Epithelial cell of umbilical artery (primary cell): ENCODE measurements around the gene IRAK1. TPM values are rescaled to one million over a fixed set of nuclear protein-coding genes. Genes with fewer than 3 reads are reported as not detected.

Experiments
- total RNA-seq: library from RNA; depleted of rRNA; stranded (reverse); fragments of >200 nt; gene quantifications from 2 replicates; pipeline ENCODE4 v1.2.3, GENCODE V29; 2014

Gene IRAK1
- 43.9 and 61.7 TPM in 2 replicates for total RNA-seq

DNA sequence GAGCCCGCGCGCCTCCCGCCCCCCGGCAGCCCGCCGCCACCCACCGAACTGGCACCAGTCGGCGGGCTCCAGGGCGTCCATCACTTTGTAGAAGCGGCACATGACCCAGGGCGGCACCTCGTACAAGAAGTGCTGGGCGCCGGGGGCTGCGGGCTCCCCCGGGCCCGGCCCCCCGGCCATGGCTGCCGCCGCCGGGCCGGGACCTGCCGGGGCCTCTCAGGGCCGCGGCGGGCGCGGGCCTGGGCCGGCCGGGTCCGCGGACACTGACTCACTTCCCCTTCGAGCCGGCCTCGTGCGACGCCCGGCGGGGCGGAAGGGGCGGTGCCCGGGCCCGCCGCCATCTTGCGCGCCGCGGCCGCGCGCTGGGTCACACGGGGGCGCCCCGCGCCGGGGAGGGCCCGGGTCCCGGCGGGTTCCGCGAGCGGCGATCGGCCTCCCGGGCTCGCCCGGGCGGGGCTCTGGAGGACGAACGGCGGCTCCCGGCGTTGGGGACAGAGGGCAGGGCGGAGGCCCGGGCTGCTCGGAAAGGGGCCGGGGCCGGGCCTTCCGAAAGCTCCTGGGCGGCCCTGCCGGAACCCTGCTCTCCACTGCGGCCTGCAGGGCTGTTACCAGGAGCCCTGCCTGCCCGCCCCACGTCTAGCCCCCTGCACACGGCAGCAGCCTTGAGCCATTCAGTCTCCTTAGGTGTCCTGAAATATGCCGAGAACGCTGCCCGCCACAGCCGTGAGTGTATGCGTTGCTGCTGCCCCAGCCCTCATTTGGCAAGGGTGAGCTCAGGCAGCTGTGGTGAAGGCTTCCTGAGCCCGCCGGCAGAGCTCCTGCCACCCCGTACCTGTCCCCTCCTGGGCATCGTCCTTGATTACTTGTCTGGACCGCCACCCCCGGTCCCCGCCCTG is at the start of gene IRAK1:
IRAK1 (minus strand) TSS at position 270 of the 896 bp plus-strand sequence; CDS start at position 180, 90 bp downstream.

DNA sequence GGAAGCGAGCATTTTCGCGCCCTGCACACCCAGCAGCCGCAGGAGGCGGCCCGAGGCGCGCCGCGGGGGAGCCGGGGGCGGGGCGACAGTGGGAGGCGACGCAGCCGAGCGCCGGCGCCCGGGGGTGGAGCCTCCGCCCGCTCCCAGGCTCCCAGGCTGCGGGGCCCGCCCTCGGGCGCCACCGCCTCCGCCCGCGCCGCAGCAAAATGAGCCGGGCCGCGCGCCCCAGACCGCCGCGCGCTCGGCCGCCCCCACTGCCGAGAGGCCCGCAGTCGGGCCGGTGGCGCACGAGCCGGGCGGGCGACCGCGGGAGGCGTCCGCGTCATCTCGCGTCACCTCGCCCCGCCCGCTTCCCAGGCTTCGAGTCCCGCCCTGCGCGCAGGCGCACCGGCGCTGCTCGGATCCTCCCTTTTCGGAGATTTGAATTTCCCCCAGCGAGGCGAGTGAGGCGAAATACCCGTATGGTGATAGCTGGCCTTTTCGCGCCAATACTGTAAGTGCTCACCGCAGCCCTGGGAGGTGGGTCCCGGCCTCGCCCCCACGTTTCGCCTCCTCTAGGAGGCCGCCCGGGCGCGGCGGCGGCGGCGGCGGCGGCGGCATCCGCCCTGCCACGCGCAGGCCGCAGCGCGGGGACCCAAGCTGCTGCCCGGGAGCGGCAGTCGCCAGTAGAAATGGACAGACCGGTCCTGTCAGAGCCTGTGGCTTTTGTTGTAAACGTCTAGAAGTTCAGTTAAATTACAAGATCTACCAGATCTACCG is 47.2 kb downstream of the IRAK1 start, which contains the start of gene TMEM187:
TMEM187 (plus strand) TSS at position 387 of the 759 bp plus-strand sequence. CDS start 9,309 bp downstream, outside the sequence.

DNA sequence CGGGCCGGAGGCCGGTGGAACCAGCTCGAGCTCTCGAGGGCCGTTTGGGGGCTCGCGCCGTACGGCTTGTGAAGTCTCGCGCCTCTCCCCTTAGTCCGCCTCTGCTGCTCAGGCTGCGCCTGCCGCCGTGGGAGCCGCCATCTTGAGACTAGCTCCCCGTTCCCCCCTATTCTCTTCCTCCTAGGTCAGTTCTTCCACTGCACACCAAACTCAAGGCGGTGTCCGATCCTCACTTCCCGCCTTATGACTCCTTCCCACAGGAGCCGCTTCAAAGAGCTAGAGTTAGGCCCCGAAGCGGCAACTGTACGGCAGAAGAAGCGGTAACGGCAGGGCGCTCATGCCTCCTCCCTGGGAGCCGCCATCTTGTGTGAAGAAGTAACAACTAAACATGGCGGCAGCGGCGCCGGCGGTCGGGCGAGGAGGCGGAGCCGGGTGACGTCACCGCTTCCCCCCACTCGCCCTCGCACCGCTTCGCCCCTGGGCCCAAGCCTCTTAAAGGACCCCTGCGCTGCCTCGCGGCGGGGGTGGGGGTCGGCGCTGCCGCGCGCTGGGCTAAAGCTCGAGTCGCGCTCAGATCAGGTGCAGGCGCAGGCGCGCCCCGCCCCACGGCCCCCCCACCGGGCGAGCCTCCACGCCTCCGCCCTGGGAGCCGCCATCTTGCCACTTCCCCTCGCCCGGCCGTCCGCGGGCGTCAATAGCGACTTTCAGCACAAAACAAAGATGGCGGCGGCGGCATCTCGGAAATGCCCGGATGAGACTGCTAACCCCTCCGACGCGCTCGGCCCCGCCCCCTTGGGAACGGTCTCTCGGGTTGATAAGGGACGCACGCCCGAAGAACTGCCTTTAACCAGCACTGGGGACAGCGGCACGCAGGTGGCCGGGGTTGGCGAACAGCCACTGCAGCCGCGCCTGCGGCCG is 48.0 kb downstream of the IRAK1 start, which contains the start of gene HCFC1:
HCFC1 (minus strand) TSS at position 369 of the 918 bp plus-strand sequence. CDS start 978 bp downstream, outside the sequence.

Other genes starting within 250 kb of the IRAK1 start
- 0.32 TPM in 1 of 2 replicates, not detected in the other for gene SRPK3, start 238.9 kb downstream of the IRAK1 start, total RNA-seq
- 41.9 and 43.8 TPM in 2 replicates for gene IDH3G, start 225.5 kb downstream of the IRAK1 start, total RNA-seq
- gene SSR4, start 225.2 kb downstream of the IRAK1 start, total RNA-seq: 81.6 and 172 TPM in 2 replicates
- gene PDZD4, start 189.4 kb downstream of the IRAK1 start, total RNA-seq: 0.32 TPM in 1 of 2 replicates, not detected in the other
- gene L1CAM, start 133.7 kb downstream of the IRAK1 start, total RNA-seq: not detected in 2 replicates
- gene AVPR2, start 115.2 kb downstream of the IRAK1 start, total RNA-seq: 0.46 TPM in 1 of 2 replicates, not detected in the other
- gene ARHGAP4, start 93.6 kb downstream of the IRAK1 start, total RNA-seq: 72.1 and 92.9 TPM in 2 replicates
- gene NAA10, start 84.9 kb downstream of the IRAK1 start, total RNA-seq: 89.0 and 130 TPM in 2 replicates
- gene RENBP, start 75.3 kb downstream of the IRAK1 start, total RNA-seq: 1.9 and 7.9 TPM in 2 replicates
- 12.2 and 14.9 TPM in 2 replicates for gene HCFC1, start 48.1 kb downstream of the IRAK1 start, total RNA-seq
- 5.0 and 5.2 TPM in 2 replicates for gene TMEM187, start 47.1 kb downstream of the IRAK1 start, total RNA-seq
- 19.8 and 21.0 TPM in 2 replicates for gene MECP2, start 77.8 kb upstream of the IRAK1 start, total RNA-seq
- gene OPN1LW, start 124.3 kb upstream of the IRAK1 start, total RNA-seq: not detected in 2 replicates
- gene OPN1MW, start 162.7 kb upstream of the IRAK1 start, total RNA-seq: not detected in 2 replicates
- gene OPN1MW2, start 199.9 kb upstream of the IRAK1 start, total RNA-seq: not detected in 2 replicates
- not detected in 2 replicates for gene OPN1MW3, start 237.7 kb upstream of the IRAK1 start, total RNA-seq